ENCODE measurements around the gene DIAPH2. TPM values are rescaled to one million over a fixed set of nuclear protein-coding genes. Genes with fewer than 3 reads are reported as not detected.

The DIAPH2 gene
- total RNA-seq, 1 experiment from 2014 or later = 10.9 TPM

DNA sequence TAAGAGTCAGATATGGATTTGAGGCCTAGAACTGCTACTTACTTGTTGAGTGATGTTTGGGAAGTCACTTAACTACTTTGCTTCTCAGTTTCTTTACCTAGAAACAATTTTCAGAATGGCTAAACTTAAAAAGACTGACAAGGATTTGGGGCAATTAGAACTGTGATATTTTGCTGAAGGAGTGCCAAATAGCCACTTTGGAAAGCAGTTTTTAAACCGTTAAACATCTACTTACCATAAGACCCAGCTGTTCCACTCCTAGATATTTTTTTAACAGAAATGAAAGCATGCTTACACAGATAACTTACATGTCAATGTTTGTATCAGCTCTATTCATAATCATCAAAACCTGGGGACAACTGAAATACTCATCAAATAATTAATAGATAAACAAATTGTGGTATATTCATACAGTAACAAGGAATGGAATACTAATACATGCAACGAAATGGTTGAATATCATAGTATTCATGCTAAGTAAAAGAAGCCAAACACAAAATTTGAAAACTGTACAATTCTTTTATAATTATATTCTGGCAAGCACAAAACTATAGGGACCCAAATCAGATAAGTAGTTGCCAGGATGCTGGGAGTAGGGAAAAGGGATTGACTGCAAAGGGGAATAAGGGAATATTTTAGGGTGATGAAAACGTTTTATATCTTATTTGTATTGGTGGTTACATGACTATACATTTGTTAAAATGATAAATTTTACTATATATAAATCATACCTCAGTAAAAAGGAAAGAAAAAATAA is 223.1 kb downstream of the DIAPH2 start:
- POLR2A ChIA-PET = no interaction called here
- H3K27me3 ChIP-seq (ENCODE audit: insufficient read depth, low read length) = no peaks in the 10 kb centered on the region
- no peak overlapping the region for H3K4me3 ChIP-seq (replicated peaks in 1 of 2; ENCODE audit: low read depth in 1 of 2, low read length in 2 of 2)
- H3K9ac ChIP-seq (ENCODE audit: low read length) = no peak overlapping the region
- CTCF ChIA-PET = no interaction called here
- H3K79me2 ChIP-seq (ENCODE audit: insufficient read depth, low read length) = no peaks in the 10 kb centered on the region
- H3K9me3 ChIP-seq (ENCODE audit: control insufficient read depth in 1 of 2, insufficient read depth in 1 of 2, low read depth in 1 of 2, low read length in 2 of 2) = no peaks in the 10 kb centered on the region
- intact Hi-C loops (cut with micrococcal nuclease) = no loop called here
- no peak for TF ChIP-seq ZNF274 (IDR thresholded peaks at IDR 0.05; ENCODE audit: low read depth, low read length)
- no peak for TF ChIP-seq EGR1 (IDR thresholded peaks at IDR 0.05; ENCODE audit: low read depth)
- TF ChIP-seq CEBPB (IDR thresholded peaks at IDR 0.05; ENCODE audit: low read depth) = no peak
- TF ChIP-seq CBX3 (IDR thresholded peaks at IDR 0.05; ENCODE audit: low read depth) = no peak
- TF ChIP-seq, protein P1, sequence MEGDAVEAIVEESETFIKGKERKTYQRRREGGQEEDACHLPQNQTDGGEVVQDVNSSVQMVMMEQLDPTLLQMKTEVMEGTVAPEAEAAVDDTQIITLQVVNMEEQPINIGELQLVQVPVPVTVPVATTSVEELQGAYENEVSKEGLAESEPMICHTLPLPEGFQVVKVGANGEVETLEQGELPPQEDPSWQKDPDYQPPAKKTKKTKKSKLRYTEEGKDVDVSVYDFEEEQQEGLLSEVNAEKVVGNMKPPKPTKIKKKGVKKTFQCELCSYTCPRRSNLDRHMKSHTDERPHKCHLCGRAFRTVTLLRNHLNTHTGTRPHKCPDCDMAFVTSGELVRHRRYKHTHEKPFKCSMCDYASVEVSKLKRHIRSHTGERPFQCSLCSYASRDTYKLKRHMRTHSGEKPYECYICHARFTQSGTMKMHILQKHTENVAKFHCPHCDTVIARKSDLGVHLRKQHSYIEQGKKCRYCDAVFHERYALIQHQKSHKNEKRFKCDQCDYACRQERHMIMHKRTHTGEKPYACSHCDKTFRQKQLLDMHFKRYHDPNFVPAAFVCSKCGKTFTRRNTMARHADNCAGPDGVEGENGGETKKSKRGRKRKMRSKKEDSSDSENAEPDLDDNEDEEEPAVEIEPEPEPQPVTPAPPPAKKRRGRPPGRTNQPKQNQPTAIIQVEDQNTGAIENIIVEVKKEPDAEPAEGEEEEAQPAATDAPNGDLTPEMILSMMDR (IDR thresholded peaks at IDR 0.05 in 2 of 3, conservative IDR thresholded peaks at IDR 0.05 in 1 of 3; ENCODE audit: borderline replicate concordance in 1 of 3, insufficient read depth in 1 of 3, low read depth in 2 of 3, low read length in 2 of 3) = no peak
- TF ChIP-seq, protein P2, sequence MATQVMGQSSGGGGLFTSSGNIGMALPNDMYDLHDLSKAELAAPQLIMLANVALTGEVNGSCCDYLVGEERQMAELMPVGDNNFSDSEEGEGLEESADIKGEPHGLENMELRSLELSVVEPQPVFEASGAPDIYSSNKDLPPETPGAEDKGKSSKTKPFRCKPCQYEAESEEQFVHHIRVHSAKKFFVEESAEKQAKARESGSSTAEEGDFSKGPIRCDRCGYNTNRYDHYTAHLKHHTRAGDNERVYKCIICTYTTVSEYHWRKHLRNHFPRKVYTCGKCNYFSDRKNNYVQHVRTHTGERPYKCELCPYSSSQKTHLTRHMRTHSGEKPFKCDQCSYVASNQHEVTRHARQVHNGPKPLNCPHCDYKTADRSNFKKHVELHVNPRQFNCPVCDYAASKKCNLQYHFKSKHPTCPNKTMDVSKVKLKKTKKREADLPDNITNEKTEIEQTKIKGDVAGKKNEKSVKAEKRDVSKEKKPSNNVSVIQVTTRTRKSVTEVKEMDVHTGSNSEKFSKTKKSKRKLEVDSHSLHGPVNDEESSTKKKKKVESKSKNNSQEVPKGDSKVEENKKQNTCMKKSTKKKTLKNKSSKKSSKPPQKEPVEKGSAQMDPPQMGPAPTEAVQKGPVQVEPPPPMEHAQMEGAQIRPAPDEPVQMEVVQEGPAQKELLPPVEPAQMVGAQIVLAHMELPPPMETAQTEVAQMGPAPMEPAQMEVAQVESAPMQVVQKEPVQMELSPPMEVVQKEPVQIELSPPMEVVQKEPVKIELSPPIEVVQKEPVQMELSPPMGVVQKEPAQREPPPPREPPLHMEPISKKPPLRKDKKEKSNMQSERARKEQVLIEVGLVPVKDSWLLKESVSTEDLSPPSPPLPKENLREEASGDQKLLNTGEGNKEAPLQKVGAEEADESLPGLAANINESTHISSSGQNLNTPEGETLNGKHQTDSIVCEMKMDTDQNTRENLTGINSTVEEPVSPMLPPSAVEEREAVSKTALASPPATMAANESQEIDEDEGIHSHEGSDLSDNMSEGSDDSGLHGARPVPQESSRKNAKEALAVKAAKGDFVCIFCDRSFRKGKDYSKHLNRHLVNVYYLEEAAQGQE (IDR thresholded peaks at IDR 0.05; ENCODE audit: low read depth) = no peak
- TF ChIP-seq ELF1 (IDR thresholded peaks at IDR 0.05; ENCODE audit: borderline replicate concordance, low read depth) = no peak
- TF ChIP-seq, protein P3, sequence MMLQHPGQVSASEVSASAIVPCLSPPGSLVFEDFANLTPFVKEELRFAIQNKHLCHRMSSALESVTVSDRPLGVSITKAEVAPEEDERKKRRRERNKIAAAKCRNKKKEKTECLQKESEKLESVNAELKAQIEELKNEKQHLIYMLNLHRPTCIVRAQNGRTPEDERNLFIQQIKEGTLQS (IDR thresholded peaks at IDR 0.05) = no peak
- no peak for TF ChIP-seq JUND (IDR thresholded peaks at IDR 0.05)
- no peak for TF ChIP-seq EZH2 (IDR thresholded peaks at IDR 0.05)
- TF ChIP-seq EZH2phosphoT487 (IDR thresholded peaks at IDR 0.05; ENCODE audit: borderline replicate concordance) = no peak
- no peak for TF ChIP-seq SRF (IDR thresholded peaks at IDR 0.05; ENCODE audit: low read depth)
- no peak for TF ChIP-seq POLR2AphosphoS5 (IDR thresholded peaks at IDR 0.05; ENCODE audit: low read depth, low read length)
- TF ChIP-seq RAD21 (IDR thresholded peaks at IDR 0.05; ENCODE audit: low read depth) = no peak
- TF ChIP-seq, protein P4, sequence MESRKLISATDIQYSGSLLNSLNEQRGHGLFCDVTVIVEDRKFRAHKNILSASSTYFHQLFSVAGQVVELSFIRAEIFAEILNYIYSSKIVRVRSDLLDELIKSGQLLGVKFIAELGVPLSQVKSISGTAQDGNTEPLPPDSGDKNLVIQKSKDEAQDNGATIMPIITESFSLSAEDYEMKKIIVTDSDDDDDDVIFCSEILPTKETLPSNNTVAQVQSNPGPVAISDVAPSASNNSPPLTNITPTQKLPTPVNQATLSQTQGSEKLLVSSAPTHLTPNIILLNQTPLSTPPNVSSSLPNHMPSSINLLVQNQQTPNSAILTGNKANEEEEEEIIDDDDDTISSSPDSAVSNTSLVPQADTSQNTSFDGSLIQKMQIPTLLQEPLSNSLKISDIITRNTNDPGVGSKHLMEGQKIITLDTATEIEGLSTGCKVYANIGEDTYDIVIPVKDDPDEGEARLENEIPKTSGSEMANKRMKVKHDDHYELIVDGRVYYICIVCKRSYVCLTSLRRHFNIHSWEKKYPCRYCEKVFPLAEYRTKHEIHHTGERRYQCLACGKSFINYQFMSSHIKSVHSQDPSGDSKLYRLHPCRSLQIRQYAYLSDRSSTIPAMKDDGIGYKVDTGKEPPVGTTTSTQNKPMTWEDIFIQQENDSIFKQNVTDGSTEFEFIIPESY (IDR thresholded peaks at IDR 0.05; ENCODE audit: extremely low read depth, insufficient replicate concordance, low read length) = no peak
- ATAC-seq (no peak), DNase-seq (ENCODE audit: low read depth, low spot score) (no peak)
- H3K4me2 ChIP-seq (ENCODE audit: low read length) = no peak overlapping the region
- BruUV-seq (replicated peaks) = no TSS peak
- H2AFZ ChIP-seq (ENCODE audit: low read depth, low read length, poor library complexity, severe bottlenecking) = no peak overlapping the region
- no peak overlapping the region for H3K27ac ChIP-seq (ENCODE audit: low read depth, low read length)
- no peaks in the 10 kb centered on the region for H3K9me2 ChIP-seq (ENCODE audit: insufficient read depth)
- no peaks in the 10 kb centered on the region for H3K36me3 ChIP-seq (ENCODE audit: control insufficient read depth in 1 of 2, insufficient read depth in 2 of 2, low read length in 2 of 2)
- H3K4me1 ChIP-seq (ENCODE audit: control insufficient read depth in 1 of 2, insufficient read depth in 2 of 2, low read length in 2 of 2) = no peaks in the 10 kb centered on the region
- no peaks in the 10 kb centered on the region for H4K20me1 ChIP-seq (ENCODE audit: insufficient read depth)
- RAD21 ChIA-PET (ENCODE audit: low non-redundant PET in 1 of 2, low total read pairs in 2 of 2, uncharacterized antibody in 2 of 2, unreplicated experiment in 2 of 2) = no interaction called here

All from HCT116 (cell line).